Transverse colon (tissue), 4 donors: ENCODE measurements around the gene BAG1. TPM values are rescaled to one million over a fixed set of nuclear protein-coding genes. Genes with fewer than 3 reads are reported as not detected.

Source experiments
- DNase-seq: peaks from one replicate; pipeline ENCODE4 v3.0.0-alpha.2; 2019
- H3K27ac ChIP-seq, 4 donors: fragments of 200-600 bp; sonication (generic); 2 replicates each; pipeline ENCODE4 v1.5.1; 2016 to 2018; ENCODE audit warnings: inconsistent platforms in 4 of 4
- H3K27me3 ChIP-seq: fragments of 200-600 bp; sonication (generic); 2 replicates; pipeline ENCODE4 v1.5.1; 2017; ENCODE audit warnings: inconsistent platforms
- H3K36me3 ChIP-seq, 4 donors: fragments of 200-600 bp; sonication (generic); 2 replicates each; pipeline ENCODE4 v1.5.1; 2017 to 2019; ENCODE audit warnings: inconsistent platforms in 4 of 4
- H3K4me1 ChIP-seq, 4 donors: fragments of 200-600 bp; sonication (generic); 2 replicates each; pipeline ENCODE4 v1.5.1; 2017 to 2020; ENCODE audit warnings: inconsistent platforms in 4 of 4
- H3K4me3 ChIP-seq, 4 donors: fragments of 200-600 bp; sonication (generic); 1 replicate in 1 of 4; 2 replicates in 3 of 4; pipeline versions ENCODE4 v1.5.1 to v1.6.1; 2017 to 2019; ENCODE audit warnings: inconsistent platforms in 4 of 4
- H3K9me3 ChIP-seq, 2 donors: fragments of 200-600 bp; sonication (generic); 2 replicates each; pipeline ENCODE4 v1.5.1; 2017 to 2019; ENCODE audit warnings: inconsistent platforms in 2 of 2
- EP300 ChIP-seq: sonication (generic); formaldehyde crosslinking; IDR thresholded peaks from one replicate; pipeline ENCODE4 v1.6.1; 2017; ENCODE audit warnings: antibody characterized with exemption, low read depth
- POLR2A ChIP-seq: fragments of 450-650 bp; IDR thresholded peaks from one replicate; pipeline ENCODE4 v1.6.1; 2016; ENCODE audit warnings: antibody characterized with exemption, mild to moderate bottlenecking, moderate library complexity
- POLR2AphosphoS5 ChIP-seq, 3 donors: sonication (generic); formaldehyde crosslinking; IDR thresholded peaks; one replicate each; pipeline ENCODE4 v1.6.1; 2016; ENCODE audit warnings: antibody characterized with exemption in 3 of 3
- WGBS, 2 donors: methylation state at CpG; one replicate each; pipeline ENCODE4 v1.1.5; 2018; ENCODE audit warnings: low coverage in 1 of 2; 5-methylcytosine and 5-hydroxymethylcytosine counted together
- in situ Hi-C, 4 donors: fragments of 200-750 bp; cut with MboI; loops; one replicate each; pipeline versions ENCODE4 v1.15.0 to v1.15.1; 2017; ENCODE audit warnings: low sequenced_read_pairs in 3 of 4, low pct_ligation_motif_present in 1 of 4, low pct_unique_long_range_greater_than_20kb in 1 of 4
- intact Hi-C: fragments of 100-400 bp; cut with DNase I; formaldehyde crosslinking; loops from one replicate; pipeline ENCODE4 v1.15.1; 2023; ENCODE audit warnings: low total_unique reads
- total RNA-seq, 4 donors: library from RNA; depleted of rRNA; stranded (reverse); fragments of >200 nt; gene quantifications; one replicate each; pipeline ENCODE4 v1.1.0, GENCODE V29; 2016
- TF ChIP-seq, protein P1 (sequence below), 5 experiments: fragments of 200-600 bp in 3 of 5; fragments of 450-650 bp in 2 of 5; sonication (generic) in 3 of 5; IDR thresholded peaks; 1 replicate in 2 of 5; 2 replicates in 3 of 5; pipeline ENCODE4 v1.5.1; 2016 to 2017; ENCODE audit warnings: antibody characterized with exemption in 5 of 5, inconsistent platforms in 3 of 5, mild to moderate bottlenecking in 2 of 5, moderate library complexity in 1 of 5

Gene BAG1
- total RNA-seq, 4 donors from 2014 or later = 73.2 to 185 (median 131) TPM

DNA sequence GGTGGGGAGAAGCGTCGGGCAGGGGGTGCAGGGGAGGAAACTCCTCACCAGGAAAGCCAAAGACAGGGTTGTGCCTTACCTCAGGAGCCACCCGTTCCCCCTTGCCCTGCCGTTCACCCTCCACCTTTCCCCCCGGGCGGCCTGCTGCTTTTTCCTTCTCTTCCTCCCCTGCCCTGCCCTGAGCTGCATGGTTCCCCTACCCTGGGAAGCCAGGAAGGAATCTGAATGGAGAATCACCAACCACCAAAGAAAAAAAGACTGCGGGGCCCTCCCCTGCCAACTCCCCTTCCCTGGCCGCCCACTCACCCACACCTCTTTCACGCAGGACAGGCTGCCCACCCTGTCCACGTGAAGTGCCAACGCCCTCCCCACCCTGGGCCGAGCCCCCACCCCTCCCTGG, 25.0 kb upstream of the BAG1 start:
- in situ Hi-C loops (no loop called here), intact Hi-C loops (no loop called here)
- H3K27ac ChIP-seq = peak overlapping the region; percentile 95 to 100 (median 98)
- H3K9me3 ChIP-seq = no peaks in the 10 kb centered on the region
- TF ChIP-seq, protein P1, sequence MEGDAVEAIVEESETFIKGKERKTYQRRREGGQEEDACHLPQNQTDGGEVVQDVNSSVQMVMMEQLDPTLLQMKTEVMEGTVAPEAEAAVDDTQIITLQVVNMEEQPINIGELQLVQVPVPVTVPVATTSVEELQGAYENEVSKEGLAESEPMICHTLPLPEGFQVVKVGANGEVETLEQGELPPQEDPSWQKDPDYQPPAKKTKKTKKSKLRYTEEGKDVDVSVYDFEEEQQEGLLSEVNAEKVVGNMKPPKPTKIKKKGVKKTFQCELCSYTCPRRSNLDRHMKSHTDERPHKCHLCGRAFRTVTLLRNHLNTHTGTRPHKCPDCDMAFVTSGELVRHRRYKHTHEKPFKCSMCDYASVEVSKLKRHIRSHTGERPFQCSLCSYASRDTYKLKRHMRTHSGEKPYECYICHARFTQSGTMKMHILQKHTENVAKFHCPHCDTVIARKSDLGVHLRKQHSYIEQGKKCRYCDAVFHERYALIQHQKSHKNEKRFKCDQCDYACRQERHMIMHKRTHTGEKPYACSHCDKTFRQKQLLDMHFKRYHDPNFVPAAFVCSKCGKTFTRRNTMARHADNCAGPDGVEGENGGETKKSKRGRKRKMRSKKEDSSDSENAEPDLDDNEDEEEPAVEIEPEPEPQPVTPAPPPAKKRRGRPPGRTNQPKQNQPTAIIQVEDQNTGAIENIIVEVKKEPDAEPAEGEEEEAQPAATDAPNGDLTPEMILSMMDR (IDR thresholded peaks at IDR 0.05) = no peak
- no peak for TF ChIP-seq EP300
- no peak for TF ChIP-seq POLR2AphosphoS5 (IDR thresholded peaks at IDR 0.05)
- TF ChIP-seq POLR2A = no peak
- peaks cover 23 to 56% (median 38%) of the 10 kb centered on the region in 4 donors for H3K4me1 ChIP-seq
- H3K36me3 ChIP-seq = peaks cover 0 to 3% (median 1%) of the 10 kb centered on the region in 4 donors
- DNase-seq = peak; percentile 23
- peak overlapping the region; percentile 11 to 69 (median 60) for H3K4me3 ChIP-seq
- 3% methylated on average over 12 of the region's 12 CpGs; no CpG with 5 or more reads in 1 of the 2 donors for WGBS, 2 donors
- H3K27me3 ChIP-seq = no peaks in the 10 kb centered on the region

- TF ChIP-seq POLR2AphosphoS5 (IDR thresholded peaks at IDR 0.05) = no peak
- TF ChIP-seq, protein P1 (IDR thresholded peaks at IDR 0.05) = no peak
- TF ChIP-seq POLR2A = no peak
- no peak for TF ChIP-seq EP300
- in situ Hi-C loops = no loop called here
- no peaks in the 10 kb centered on the region for H3K9me3 ChIP-seq
- no peaks in the 10 kb centered on the region for H3K36me3 ChIP-seq
- H3K4me3 ChIP-seq = peak overlapping the region in 1 of 4 donors; percentile 69
- peak; percentile 17 for DNase-seq
- peak overlapping the region; percentile 95 to 100 (median 98) for H3K27ac ChIP-seq
- 82% methylated on average over 12 of the region's 14 CpGs; no CpG with 5 or more reads in 1 of the 2 donors for WGBS, 2 donors
- peaks cover 23 to 53% (median 35%) of the 10 kb centered on the region in 4 donors for H3K4me1 ChIP-seq
- no peaks in the 10 kb centered on the region for H3K27me3 ChIP-seq
- intact Hi-C loops = no loop called here
Observed at GRCh38 chr9:33288828-33289483, 24.4 kb upstream of the BAG1 start.

DNA sequence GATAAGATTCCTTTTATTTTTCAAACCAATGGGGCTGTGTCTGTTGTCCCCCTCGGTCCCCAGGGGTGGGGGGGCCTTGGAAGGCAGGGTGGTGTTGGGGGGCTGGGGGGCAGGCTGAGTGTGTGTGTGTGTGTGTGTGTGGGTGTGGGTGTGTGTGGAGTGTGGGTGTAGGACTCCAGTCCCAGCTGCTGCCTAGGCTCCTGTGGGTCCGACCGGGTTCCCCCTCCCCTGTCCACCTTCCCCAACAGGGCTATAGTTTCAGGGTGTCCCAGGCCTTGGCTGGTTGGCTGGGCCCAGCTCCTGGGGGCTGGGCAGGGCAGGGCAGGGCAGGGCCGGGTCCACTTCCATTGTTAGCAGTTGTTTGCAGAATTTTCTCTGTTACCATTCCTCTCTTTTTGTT, 23.7 kb upstream of the BAG1 start:
- in situ Hi-C loops (no loop called here), intact Hi-C loops (no loop called here)
- peak overlapping the region in 2 of 4 donors; percentile 97 to 98 for H3K27ac ChIP-seq

DNA sequence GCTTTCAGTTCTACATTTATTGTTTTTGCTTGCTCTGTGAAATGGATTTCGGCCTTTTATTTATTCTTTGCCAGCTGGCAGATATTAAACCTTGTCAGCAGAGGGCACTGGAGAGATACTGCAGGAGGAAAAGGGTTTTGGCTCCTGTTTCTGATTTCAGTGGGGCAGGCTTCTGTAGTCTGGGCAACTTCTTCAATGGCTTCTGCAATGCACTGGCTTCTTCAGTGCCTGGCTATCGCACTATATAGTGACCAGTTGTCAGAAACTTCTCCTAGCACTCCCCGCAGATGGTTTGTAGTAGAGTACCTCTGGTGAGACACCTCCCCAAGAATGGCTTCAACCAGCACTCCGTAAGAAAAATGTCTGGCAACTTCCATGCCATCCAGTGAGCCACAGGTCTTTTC, 22.6 kb upstream of the BAG1 start:
- in situ Hi-C loops (no loop called here), intact Hi-C loops (no loop called here)
- no peaks in the 10 kb centered on the region for H3K9me3 ChIP-seq
- no peak overlapping the region for H3K4me3 ChIP-seq
- peaks cover 11 to 34% (median 21%) of the 10 kb centered on the region in 4 donors for H3K4me1 ChIP-seq
- 0 to 35% methylated on average over 1 to 4 of the region's 4 CpGs for WGBS, 2 donors
- DNase-seq = peak; percentile 53
- no peaks in the 10 kb centered on the region for H3K27me3 ChIP-seq
- H3K27ac ChIP-seq = peak overlapping the region; percentile 66 to 98 (median 86)
- TF ChIP-seq, protein P1 (IDR thresholded peaks at IDR 0.05) = peak; percentile 60 to 82 (median 69)
- TF ChIP-seq EP300 (no peak), POLR2A (no peak), POLR2AphosphoS5 (IDR thresholded peaks at IDR 0.05) (peak in 2 of 3 donors; percentile 30 to 31)
- peaks cover 0 to 10% (median 2%) of the 10 kb centered on the region in 4 donors for H3K36me3 ChIP-seq

More for the DNA sequence above, 23.7 kb upstream of the BAG1 start:
- Histone ChIP-seq H3K4me1 (peaks cover 16 to 46% (median 31%) of the 10 kb centered on the region in 4 donors), H3K27me3 (no peaks in the 10 kb centered on the region), H3K9me3 (no peaks in the 10 kb centered on the region), H3K4me3 (no peak overlapping the region), H3K36me3 (no peaks in the 10 kb centered on the region)
- TF ChIP-seq POLR2AphosphoS5 (IDR thresholded peaks at IDR 0.05) = no peak
- TF ChIP-seq, protein P1 (IDR thresholded peaks at IDR 0.05) = no peak
- no peak for TF ChIP-seq POLR2A
- TF ChIP-seq EP300 = no peak
- no peak for DNase-seq
- 59 to 82% methylated on average over 2 to 4 of the region's 4 CpGs for WGBS, 2 donors
